PC-9 (cell line): Measurements from ENCODE around the gene CNGA1. TPM values are rescaled to one million over a fixed set of nuclear protein-coding genes. Genes with fewer than 3 reads are reported as not detected.

Experiments
- BruUV-seq: library from RNA; stranded (reverse); fragments of 400-500 nt; replicated peaks from 2 replicates; lab custom pipeline; 2021; lab: Mats Ljungman, UMichigan
- CTCF ChIA-PET: fragments of 300-600 bp; sonication (Branson Sonifier 250); formaldehyde crosslinking; loops from one replicate; lab custom pipeline; 2022; ENCODE audit warnings: antibody characterized with exemption; lab: Charles Lee
- POLR2A ChIA-PET: fragments of 300-600 bp; sonication (Branson Sonifier 250); formaldehyde crosslinking; loops from one replicate; lab custom pipeline; 2022; ENCODE audit warnings: antibody characterized with exemption; ENCODE audit not compliant: unreplicated experiment; lab: Charles Lee
- DNase-seq, 2 experiments: peaks; one replicate each; pipeline versions ENCODE4 v3.0.0 to v3.0.0-alpha.2; 2015 to 2022; ENCODE audit warnings: mixed read lengths in 1 of 2
- H2AFZ ChIP-seq: fragments of 200-600 bp; sonication (generic); 2 replicates; pipeline ENCODE4 v1.8.1; 2017; ENCODE audit warnings: antibody characterized with exemption
- H3F3A ChIP-seq: fragments of 200-600 bp; sonication (generic); 2 replicates; pipeline ENCODE4 v1.8.1; 2017; ENCODE audit warnings: antibody characterized with exemption, mild to moderate bottlenecking, low read depth; ENCODE audit not compliant: insufficient read depth
- H3K27ac ChIP-seq: fragments of 200-600 bp; sonication (generic); 2 replicates; pipeline ENCODE4 v1.6.1; 2016; ENCODE audit warnings: mixed run types
- H3K27me3 ChIP-seq: fragments of 200-600 bp; sonication (generic); 2 replicates; pipeline ENCODE4 v1.6.1; 2016; ENCODE audit warnings: low read depth, mixed run types; ENCODE audit not compliant: insufficient read depth
- H3K36me3 ChIP-seq: fragments of 200-600 bp; sonication (generic); 2 replicates; pipeline ENCODE4 v1.6.1; 2016; ENCODE audit warnings: low read depth, mixed run types
- H3K4me1 ChIP-seq: fragments of 200-600 bp; sonication (generic); replicated peaks from 2 replicates; pipeline ENCODE4 v1.6.1; 2016; ENCODE audit warnings: mixed run types; ENCODE audit not compliant: insufficient read depth
- H3K4me2 ChIP-seq: fragments of 200-600 bp; sonication (generic); 2 replicates; pipeline ENCODE4 v1.6.1; 2017; ENCODE audit warnings: mixed run types
- H3K4me3 ChIP-seq: fragments of 200-600 bp; sonication (generic); 2 replicates; pipeline ENCODE4 v1.6.1; 2016; ENCODE audit warnings: mixed run types
- H3K79me2 ChIP-seq: fragments of 200-600 bp; sonication (generic); 2 replicates; pipeline ENCODE4 v1.6.1; 2017; ENCODE audit warnings: low read depth, mixed run types
- H3K9me2 ChIP-seq: fragments of 200-600 bp; sonication (generic); 2 replicates; pipeline ENCODE4 v1.8.1; 2017; ENCODE audit warnings: mild to moderate bottlenecking; ENCODE audit not compliant: insufficient read depth
- H3K9me3 ChIP-seq: fragments of 200-600 bp; sonication (generic); 2 replicates; pipeline ENCODE4 v1.8.1; 2016; ENCODE audit warnings: low read depth; ENCODE audit not compliant: insufficient read depth
- H4K20me1 ChIP-seq: fragments of 200-600 bp; sonication (generic); 2 replicates; pipeline ENCODE4 v1.8.1; 2017; ENCODE audit not compliant: insufficient read depth
- CTCF ChIP-seq: fragments of 200-600 bp; sonication (generic); conservative IDR thresholded peaks from 2 replicates; pipeline ENCODE4 v1.6.1; 2017; ENCODE audit warnings: mixed run types, antibody characterized with exemption, mild to moderate bottlenecking, moderate library complexity
- EZH2 ChIP-seq: fragments of 200-600 bp; sonication (generic); IDR thresholded peaks from 2 replicates; pipeline ENCODE4 v1.8.0; 2017; ENCODE audit warnings: antibody characterized with exemption, low read depth
- intact Hi-C: fragments of 100-400 bp; cut with micrococcal nuclease; formaldehyde crosslinking; loops from one replicate; pipeline ENCODE4 v1.10.0; 2022; ENCODE audit not compliant: unreplicated experiment
- total RNA-seq: library from RNA; stranded (reverse); gene quantifications from 2 replicates; pipeline ENCODE4 v1.2.3, GENCODE V29; 2021

CNGA1 gene
- total RNA-seq, 1 experiment from 2014 or later: 1.8 TPM

GRCh38 chr4:47954245-47954644, 62.2 kb downstream of the CNGA1 start:
- no peaks in the 10 kb centered on the region for H3K9me2 ChIP-seq
- intact Hi-C loops: no loop called here

GRCh38 chr4:47945930-47946726, 70.4 kb downstream of the CNGA1 start:
- H3K9me2 ChIP-seq: no peaks in the 10 kb centered on the region
- DNase-seq: no peak
- H3K27me3 ChIP-seq: no peaks in the 10 kb centered on the region
- H3K36me3 ChIP-seq: no peaks in the 10 kb centered on the region
- no peaks in the 10 kb centered on the region for H4K20me1 ChIP-seq
- TF ChIP-seq EZH2 (no peak), CTCF (peak; percentile 22; the same call in 1 of the 2 replicates)
- no peak overlapping the region for H2AFZ ChIP-seq
- no peaks in the 10 kb centered on the region for H3K79me2 ChIP-seq
- intact Hi-C loops: loop anchor here (10.0 kb wide), 1 partner anchor 1111 kb away; no protein-coding TSS in a partner anchor
- no peak overlapping the region for H3K4me2 ChIP-seq
- no peaks in the 10 kb centered on the region for H3K4me1 ChIP-seq
- no TSS peak for BruUV-seq
- no peak overlapping the region for H3K27ac ChIP-seq
- no peak overlapping the region for H3K4me3 ChIP-seq
- H3K9me3 ChIP-seq: no peaks in the 10 kb centered on the region
- ChIA-PET CTCF (no interaction called here), POLR2A (no interaction called here)
- H3F3A ChIP-seq: no peaks in the 10 kb centered on the region

More at GRCh38 chr4:47954245-47954644, 62.2 kb downstream of the CNGA1 start:
- H3K27me3 ChIP-seq: no peaks in the 10 kb centered on the region
- no peak overlapping the region for H2AFZ ChIP-seq
- H3K79me2 ChIP-seq: no peaks in the 10 kb centered on the region
- POLR2A ChIA-PET: no interaction called here
- no peaks in the 10 kb centered on the region for H3F3A ChIP-seq
- H4K20me1 ChIP-seq: no peaks in the 10 kb centered on the region
- CTCF ChIA-PET: no interaction called here
- H3K4me3 ChIP-seq: no peak overlapping the region
- no peak for DNase-seq
- H3K4me1 ChIP-seq: no peaks in the 10 kb centered on the region
- H3K36me3 ChIP-seq: no peaks in the 10 kb centered on the region
- H3K27ac ChIP-seq: no peak overlapping the region
- TF ChIP-seq CTCF: no peak
- no peak for TF ChIP-seq EZH2
- no TSS peak for BruUV-seq
- no peak overlapping the region for H3K4me2 ChIP-seq
- H3K9me3 ChIP-seq: no peaks in the 10 kb centered on the region

GRCh38 chr4:47942081-47942819, 74.2 kb downstream of the CNGA1 start:
- TF ChIP-seq CTCF (no peak), EZH2 (no peak)
- H3K9me2 ChIP-seq: no peaks in the 10 kb centered on the region
- no peak overlapping the region for H3K4me2 ChIP-seq
- H3K36me3 ChIP-seq: no peaks in the 10 kb centered on the region
- CTCF ChIA-PET: interaction anchor here (0.6 kb wide), 1 partner anchor 348 kb away, joined by 7 read pairs; no protein-coding TSS in a partner anchor
- no TSS peak for BruUV-seq
- H3K27me3 ChIP-seq: no peaks in the 10 kb centered on the region
- no peaks in the 10 kb centered on the region for H3F3A ChIP-seq
- no peaks in the 10 kb centered on the region for H3K79me2 ChIP-seq
- no peak for DNase-seq
- intact Hi-C loops: loop anchor here (10.0 kb wide), 1 partner anchor 1107 kb away; no protein-coding TSS in a partner anchor
- no peaks in the 10 kb centered on the region for H3K4me1 ChIP-seq
- no peak overlapping the region for H2AFZ ChIP-seq
- POLR2A ChIA-PET: no interaction called here
- H3K9me3 ChIP-seq: no peaks in the 10 kb centered on the region
- no peak overlapping the region for H3K4me3 ChIP-seq
- no peaks in the 10 kb centered on the region for H4K20me1 ChIP-seq
- no peak overlapping the region for H3K27ac ChIP-seq
